ENCODE results near the gene TESK2.
"Not testable (repeated sequence)": the region's sequence is repeated elsewhere in the genome, so short reads cannot be mapped to it uniquely, and the experiment has no call there.

DNA sequence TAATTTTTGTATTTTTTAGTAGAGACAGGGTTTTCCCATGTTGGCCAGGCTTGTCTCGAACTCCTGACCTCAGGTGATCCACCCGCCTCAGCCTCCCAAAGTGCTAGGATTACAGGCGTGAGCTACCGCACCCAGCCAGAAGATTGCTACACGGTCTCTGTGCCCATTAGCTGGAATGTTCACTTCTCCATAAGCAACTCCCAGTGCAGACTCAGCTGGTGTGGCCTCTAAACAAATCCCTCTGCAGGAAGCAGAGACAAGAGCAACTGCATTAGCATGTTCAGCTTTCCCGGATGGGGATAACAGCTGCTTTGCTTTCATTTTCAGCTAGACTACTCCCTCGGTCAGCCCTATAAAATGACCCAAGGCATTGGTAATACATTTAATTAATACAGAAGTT is 130.0 kb downstream of the TESK2 start:
- TF ChIP-seq, protein P1, sequence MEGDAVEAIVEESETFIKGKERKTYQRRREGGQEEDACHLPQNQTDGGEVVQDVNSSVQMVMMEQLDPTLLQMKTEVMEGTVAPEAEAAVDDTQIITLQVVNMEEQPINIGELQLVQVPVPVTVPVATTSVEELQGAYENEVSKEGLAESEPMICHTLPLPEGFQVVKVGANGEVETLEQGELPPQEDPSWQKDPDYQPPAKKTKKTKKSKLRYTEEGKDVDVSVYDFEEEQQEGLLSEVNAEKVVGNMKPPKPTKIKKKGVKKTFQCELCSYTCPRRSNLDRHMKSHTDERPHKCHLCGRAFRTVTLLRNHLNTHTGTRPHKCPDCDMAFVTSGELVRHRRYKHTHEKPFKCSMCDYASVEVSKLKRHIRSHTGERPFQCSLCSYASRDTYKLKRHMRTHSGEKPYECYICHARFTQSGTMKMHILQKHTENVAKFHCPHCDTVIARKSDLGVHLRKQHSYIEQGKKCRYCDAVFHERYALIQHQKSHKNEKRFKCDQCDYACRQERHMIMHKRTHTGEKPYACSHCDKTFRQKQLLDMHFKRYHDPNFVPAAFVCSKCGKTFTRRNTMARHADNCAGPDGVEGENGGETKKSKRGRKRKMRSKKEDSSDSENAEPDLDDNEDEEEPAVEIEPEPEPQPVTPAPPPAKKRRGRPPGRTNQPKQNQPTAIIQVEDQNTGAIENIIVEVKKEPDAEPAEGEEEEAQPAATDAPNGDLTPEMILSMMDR (IDR thresholded peaks at IDR 0.05), result not testable (repeated sequence)
- not testable (repeated sequence) for TF ChIP-seq EZH2, EZH2phosphoT487 (IDR thresholded peaks at IDR 0.05)
